Ovary (tissue), 3 donors: ENCODE measurements around the gene VSIG10L.

ENCODE experiments used
- CTCF ChIP-seq, 3 donors: fragments of 450-650 bp in 2 of 3; fragments of 200-600 bp in 1 of 3; IDR thresholded peaks; one replicate each; pipeline versions ENCODE4 v1.5.1 to v1.8.0; 2016 to 2022; ENCODE audit warnings: antibody characterized with exemption in 3 of 3, mild to moderate bottlenecking in 1 of 3
- POLR2A ChIP-seq: fragments of 450-650 bp; IDR thresholded peaks from one replicate; pipeline ENCODE4 v1.6.1; 2017; ENCODE audit warnings: antibody characterized with exemption, mild to moderate bottlenecking, moderate library complexity
- donor health status: DM: no; HTN: no; CAD: no.

- TF ChIP-seq POLR2A (no peak), CTCF (IDR thresholded peaks at IDR 0.05) (no peak)
Measured at GRCh38 chr19:51324167-51324481, 17.8 kb downstream of the VSIG10L start.
